Mesendoderm (in vitro differentiated cells): ENCODE results near the gene RBM27. TPM values are rescaled to one million over a fixed set of nuclear protein-coding genes. Genes with fewer than 3 reads are reported as not detected.

Source experiments
- DNase-seq: peaks from one replicate; pipeline ENCODE4 v3.0.0; 2013
- H2AK5ac ChIP-seq: 2 replicates; pipeline ENCODE4 v1.6.1; 2013; ENCODE audit warnings: low read length, inconsistent platforms
- H2BK120ac ChIP-seq: 2 replicates; pipeline ENCODE4 v1.6.1; 2013; ENCODE audit warnings: low read depth, mild to moderate bottlenecking, low read length, moderate library complexity, mixed read lengths
- H2BK15ac ChIP-seq: replicated peaks from 2 replicates; pipeline ENCODE4 v1.6.1; 2013; ENCODE audit warnings: low read depth, mild to moderate bottlenecking, moderate library complexity
- H2BK5ac ChIP-seq: 2 replicates; pipeline ENCODE4 v1.6.1; 2013; ENCODE audit warnings: low read length, inconsistent platforms
- H3K18ac ChIP-seq: 2 replicates; pipeline ENCODE4 v1.6.1; 2013; ENCODE audit warnings: mild to moderate bottlenecking, low read length, mixed read lengths
- H3K23ac ChIP-seq: one replicate; pipeline ENCODE4 v1.6.1; 2013; ENCODE audit warnings: low read length
- H3K27ac ChIP-seq: 2 replicates; pipeline ENCODE4 v1.5.1; 2013; ENCODE audit warnings: low read depth, mild to moderate bottlenecking, inconsistent platforms, low read length, moderate library complexity
- H3K27me3 ChIP-seq: 2 replicates; pipeline ENCODE4 v1.6.1; 2013; ENCODE audit warnings: low read length, control low read depth, mild to moderate bottlenecking, inconsistent platforms; ENCODE audit not compliant: insufficient read depth, poor library complexity
- H3K36me3 ChIP-seq: 2 replicates; pipeline ENCODE4 v1.6.1; 2013; ENCODE audit warnings: low read length, inconsistent platforms; ENCODE audit not compliant: control insufficient read depth, insufficient read depth
- H3K4ac ChIP-seq: one replicate; pipeline ENCODE4 v1.6.1; 2013; ENCODE audit warnings: low read depth, mild to moderate bottlenecking, low read length, moderate library complexity
- H3K4me1 ChIP-seq: 2 replicates; pipeline ENCODE4 v1.6.1; 2013; ENCODE audit warnings: low read depth, low read length, inconsistent platforms; ENCODE audit not compliant: control insufficient read depth
- H3K4me2 ChIP-seq: 2 replicates; pipeline ENCODE4 v1.6.1; 2013; ENCODE audit warnings: low read length
- H3K4me3 ChIP-seq: 2 replicates; pipeline ENCODE4 v1.5.1; 2013; ENCODE audit warnings: mild to moderate bottlenecking, low read length
- H3K56ac ChIP-seq: one replicate; pipeline ENCODE4 v1.6.1; 2013; ENCODE audit warnings: low read length
- H3K79me1 ChIP-seq: 2 replicates; pipeline ENCODE4 v1.6.1; 2013; ENCODE audit warnings: low read length, inconsistent platforms
- H3K79me2 ChIP-seq: 2 replicates; pipeline ENCODE4 v1.6.1; 2013; ENCODE audit warnings: mild to moderate bottlenecking, low read length; ENCODE audit not compliant: control insufficient read depth, insufficient read depth
- H3K9ac ChIP-seq: 2 replicates; pipeline ENCODE4 v1.6.1; 2013; ENCODE audit warnings: low read length, inconsistent platforms
- H4K5ac ChIP-seq: one replicate; pipeline ENCODE4 v1.6.1; 2013; ENCODE audit warnings: low read length
- H4K8ac ChIP-seq: one replicate; pipeline ENCODE4 v1.6.1; 2013; ENCODE audit warnings: low read depth, mild to moderate bottlenecking, control low read depth, low read length, moderate library complexity
- WGBS: extraction: QIAGEN DNeasy Blood & Tissue Kit; methylation state at CpG from one replicate; pipeline ENCODE4 v1.1.7; 2013; ENCODE audit warnings: low lambda C conversion rate, missing lambda C conversion rate; ENCODE audit not compliant: insufficient coverage; ENCODE audit errors: extremely low coverage; 5-methylcytosine and 5-hydroxymethylcytosine counted together
- polyA plus RNA-seq, 2 experiments: library from polyadenylated mRNA; stranded (reverse); fragments of 200-250 nt; gene quantifications; one replicate each; pipeline ENCODE4 v1.2.3, GENCODE V29; 2013

The RBM27 gene, protein sequence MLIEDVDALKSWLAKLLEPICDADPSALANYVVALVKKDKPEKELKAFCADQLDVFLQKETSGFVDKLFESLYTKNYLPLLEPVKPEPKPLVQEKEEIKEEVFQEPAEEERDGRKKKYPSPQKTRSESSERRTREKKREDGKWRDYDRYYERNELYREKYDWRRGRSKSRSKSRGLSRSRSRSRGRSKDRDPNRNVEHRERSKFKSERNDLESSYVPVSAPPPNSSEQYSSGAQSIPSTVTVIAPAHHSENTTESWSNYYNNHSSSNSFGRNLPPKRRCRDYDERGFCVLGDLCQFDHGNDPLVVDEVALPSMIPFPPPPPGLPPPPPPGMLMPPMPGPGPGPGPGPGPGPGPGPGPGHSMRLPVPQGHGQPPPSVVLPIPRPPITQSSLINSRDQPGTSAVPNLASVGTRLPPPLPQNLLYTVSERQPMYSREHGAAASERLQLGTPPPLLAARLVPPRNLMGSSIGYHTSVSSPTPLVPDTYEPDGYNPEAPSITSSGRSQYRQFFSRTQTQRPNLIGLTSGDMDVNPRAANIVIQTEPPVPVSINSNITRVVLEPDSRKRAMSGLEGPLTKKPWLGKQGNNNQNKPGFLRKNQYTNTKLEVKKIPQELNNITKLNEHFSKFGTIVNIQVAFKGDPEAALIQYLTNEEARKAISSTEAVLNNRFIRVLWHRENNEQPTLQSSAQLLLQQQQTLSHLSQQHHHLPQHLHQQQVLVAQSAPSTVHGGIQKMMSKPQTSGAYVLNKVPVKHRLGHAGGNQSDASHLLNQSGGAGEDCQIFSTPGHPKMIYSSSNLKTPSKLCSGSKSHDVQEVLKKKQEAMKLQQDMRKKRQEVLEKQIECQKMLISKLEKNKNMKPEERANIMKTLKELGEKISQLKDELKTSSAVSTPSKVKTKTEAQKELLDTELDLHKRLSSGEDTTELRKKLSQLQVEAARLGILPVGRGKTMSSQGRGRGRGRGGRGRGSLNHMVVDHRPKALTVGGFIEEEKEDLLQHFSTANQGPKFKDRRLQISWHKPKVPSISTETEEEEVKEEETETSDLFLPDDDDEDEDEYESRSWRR
- polyA plus RNA-seq (2013, experiment 1 of 2) = 24.4 TPM
- polyA plus RNA-seq (2013, experiment 2 of 2) = 23.9 TPM

DNA sequence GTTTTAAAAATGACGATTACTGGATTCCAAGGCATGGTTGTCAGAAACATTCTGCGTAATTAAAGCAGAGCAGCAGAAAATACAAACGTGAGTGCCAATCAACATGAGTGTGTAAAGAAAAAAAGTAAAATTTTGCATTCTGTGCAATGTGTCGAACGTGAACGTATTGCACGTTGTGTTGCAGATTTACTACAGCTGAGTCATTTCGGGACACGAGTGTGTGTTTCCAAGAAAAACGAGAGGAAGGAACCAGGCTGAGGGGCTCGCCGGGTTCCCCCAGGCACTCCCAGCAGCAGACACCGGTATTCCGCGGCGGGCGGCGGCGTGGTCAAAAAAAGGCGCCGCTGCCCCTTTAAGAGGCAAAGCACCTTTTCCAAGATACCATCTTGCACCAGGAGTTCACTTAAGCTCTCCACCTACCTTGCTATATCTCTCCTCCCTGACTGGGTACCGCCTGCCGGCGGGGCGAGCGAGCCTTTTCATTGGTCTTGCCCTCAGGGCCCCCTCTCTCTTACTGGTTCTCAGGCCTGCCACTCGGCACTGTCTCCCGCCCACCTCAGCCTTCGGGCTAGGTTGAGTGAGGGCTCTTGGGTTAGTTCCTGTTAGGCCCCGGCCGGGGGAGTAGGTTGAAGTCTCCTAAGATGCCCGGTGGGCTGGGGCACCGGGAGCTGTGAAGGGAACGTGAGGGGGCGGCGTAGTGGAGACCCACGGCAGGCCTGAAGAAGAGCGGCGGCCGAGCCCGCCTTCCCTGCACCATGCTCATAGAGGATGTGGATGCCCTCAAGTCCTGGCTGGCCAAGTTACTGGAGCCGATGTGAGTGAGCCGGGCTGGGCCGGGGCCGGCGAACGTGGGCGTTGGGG lies at the start of gene RBM27:
Gene RBM27, plus strand, starts transcription at position 595 of the 861 bp plus-strand sequence. Its CDS starts 161 bp downstream, at position 756.
- H3K23ac ChIP-seq = peak within 1 kb of the TSS; percentile 85
- peak within 1 kb of the TSS; percentile 87 for H3K4ac ChIP-seq
- no CpG with 5 or more reads among the region's 48 CpGs for WGBS
- peaks cover 33% of the 10 kb centered on the region for H3K79me2 ChIP-seq
- peak within 1 kb of the TSS; percentile 97 for H3K27ac ChIP-seq
- peaks cover 1% of the 10 kb centered on the region for H3K79me1 ChIP-seq
- H2BK15ac ChIP-seq = no peak within 1 kb of the TSS
- no peaks in the 10 kb centered on the region for H3K27me3 ChIP-seq
- peak within 1 kb of the TSS; percentile 93 for H3K18ac ChIP-seq
- H3K4me2 ChIP-seq = peak within 1 kb of the TSS; percentile 82
- H4K5ac ChIP-seq = no peak within 1 kb of the TSS
- no peaks in the 10 kb centered on the region for H3K4me1 ChIP-seq
- peak within 1 kb of the TSS; percentile 96 for H3K9ac ChIP-seq
- peak within 1 kb of the TSS; percentile 98 for H3K56ac ChIP-seq
- H2AK5ac ChIP-seq = no peak within 1 kb of the TSS
- peak within 1 kb of the TSS; percentile 75 for H2BK5ac ChIP-seq
- peak within 1 kb of the TSS; percentile 97 for H3K4me3 ChIP-seq
- no peak within 1 kb of the TSS for H2BK120ac ChIP-seq
- peak; percentile 100 for DNase-seq
- no peaks in the 10 kb centered on the region for H3K36me3 ChIP-seq
- peak within 1 kb of the TSS; percentile 28 for H4K8ac ChIP-seq

DNA sequence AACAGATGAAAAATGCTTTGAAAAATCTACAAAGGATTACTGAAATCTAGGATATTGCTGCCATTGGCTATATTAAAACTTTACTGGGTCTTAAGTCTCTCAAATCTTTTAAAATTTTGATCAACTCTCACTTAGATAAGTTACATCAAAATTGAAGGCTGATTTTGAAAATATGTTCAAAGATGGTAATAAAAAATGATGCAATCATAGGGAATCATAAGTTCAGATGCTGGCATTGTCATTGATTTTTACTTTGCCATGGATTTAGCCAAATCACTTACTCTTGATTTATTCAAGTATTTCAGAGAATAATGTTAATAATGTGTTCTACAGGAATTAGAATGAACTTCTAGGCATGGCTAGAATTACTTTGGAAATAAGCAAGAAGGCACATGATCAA lies 45.1 kb upstream of the RBM27 start:
- H3K18ac ChIP-seq = no peak overlapping the region
- H3K36me3 ChIP-seq = peaks cover 3% of the 10 kb centered on the region

DNA sequence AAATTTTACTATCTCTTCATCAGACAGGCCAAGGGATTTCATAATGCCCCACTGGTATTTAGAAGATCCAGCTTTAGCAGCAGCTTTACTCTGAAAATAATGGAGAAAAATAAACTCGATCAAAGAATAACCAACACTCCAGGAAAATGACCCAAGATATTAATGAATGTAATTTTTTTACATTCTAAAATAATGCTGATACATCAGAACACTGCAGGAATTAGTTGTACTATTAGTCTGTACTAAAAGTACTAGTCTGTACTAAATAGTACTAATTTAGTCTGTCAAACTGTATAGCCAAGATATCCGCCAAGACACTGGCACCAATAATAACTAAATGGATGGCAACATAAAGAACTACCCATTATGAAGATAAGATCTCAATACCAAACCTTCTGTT lies 39.0 kb upstream of the RBM27 start:
- Histone ChIP-seq H2BK120ac (no peak overlapping the region), H3K56ac (no peak overlapping the region), H3K36me3 (peaks cover 2% of the 10 kb centered on the region), H4K8ac (no peak overlapping the region), H3K4me3 (no peak overlapping the region), H3K18ac (no peak overlapping the region), H3K27me3 (no peaks in the 10 kb centered on the region), H3K23ac (no peak overlapping the region), H2BK15ac (no peak overlapping the region), H3K79me1 (peaks cover 4% of the 10 kb centered on the region), H3K4me1 (no peaks in the 10 kb centered on the region), H3K27ac (no peak overlapping the region), H2AK5ac (no peak overlapping the region), H3K79me2 (peaks cover 2% of the 10 kb centered on the region), H3K4ac (no peak overlapping the region), H3K9ac (no peak overlapping the region), H2BK5ac (no peak overlapping the region), H3K4me2 (no peak overlapping the region), H4K5ac (no peak overlapping the region)
- DNase-seq = no peak
- WGBS = no CpG with 5 or more reads among the region's 2 CpGs

More for the DNA sequence above, 45.1 kb upstream of the RBM27 start:
- no peak for DNase-seq
- no peak overlapping the region for H3K4me3 ChIP-seq
- H2AK5ac ChIP-seq = no peak overlapping the region
- no peak overlapping the region for H3K9ac ChIP-seq
- no peak overlapping the region for H3K56ac ChIP-seq
- no peak overlapping the region for H3K4ac ChIP-seq
- H3K27ac ChIP-seq = no peak overlapping the region
- no peak overlapping the region for H2BK5ac ChIP-seq
- H4K8ac ChIP-seq = no peak overlapping the region
- no peaks in the 10 kb centered on the region for H3K27me3 ChIP-seq
- no peak overlapping the region for H2BK15ac ChIP-seq
- H2BK120ac ChIP-seq = no peak overlapping the region
- H3K79me2 ChIP-seq = no peaks in the 10 kb centered on the region
- no peaks in the 10 kb centered on the region for H3K4me1 ChIP-seq
- H4K5ac ChIP-seq = no peak overlapping the region
- H3K79me1 ChIP-seq = no peaks in the 10 kb centered on the region
- H3K23ac ChIP-seq = no peak overlapping the region
- no peak overlapping the region for H3K4me2 ChIP-seq

DNA sequence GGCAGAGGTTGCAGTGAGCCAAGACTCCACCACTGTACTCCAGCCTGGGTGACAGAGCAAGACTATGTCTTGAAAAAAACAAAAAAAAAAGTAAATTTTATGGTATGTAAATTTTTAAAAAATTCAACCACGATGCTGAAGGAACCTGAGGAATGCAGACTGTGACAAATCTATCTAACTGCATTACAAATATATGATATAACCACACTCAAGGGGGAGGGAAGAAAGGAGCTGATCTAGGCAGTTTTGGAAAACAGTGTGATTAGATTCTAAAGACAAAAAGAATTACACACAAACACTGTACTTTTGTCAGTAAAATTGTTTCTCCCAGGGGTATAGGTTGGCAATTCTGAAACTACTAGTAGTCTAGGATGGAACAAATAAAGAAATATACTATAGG lies 37.9 kb upstream of the RBM27 start:
- H3K36me3 ChIP-seq = peaks cover 2% of the 10 kb centered on the region

DNA sequence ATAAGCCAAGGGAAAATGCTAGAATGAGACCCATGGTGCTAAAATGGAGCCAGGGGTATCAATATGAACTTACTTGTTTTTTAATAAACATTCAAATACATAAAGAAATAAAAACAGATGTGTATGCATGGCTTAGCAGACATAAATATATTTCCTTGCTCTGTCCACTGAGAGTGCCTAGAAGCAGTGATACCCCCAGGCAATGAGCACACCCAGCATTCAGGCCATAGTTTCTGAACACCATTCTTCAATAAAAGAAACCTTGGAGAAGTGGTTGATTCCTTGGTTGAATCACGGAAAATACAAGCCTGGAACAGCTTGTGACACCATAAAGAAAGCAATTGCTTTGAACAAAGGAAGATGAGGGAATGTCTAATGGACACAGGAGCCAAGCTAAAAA lies 37.5 kb upstream of the RBM27 start:
- Histone ChIP-seq H4K5ac (no peak overlapping the region), H4K8ac (no peak overlapping the region), H3K79me2 (peaks cover 2% of the 10 kb centered on the region), H3K9ac (no peak overlapping the region), H3K4me2 (no peak overlapping the region), H3K56ac (no peak overlapping the region), H3K18ac (no peak overlapping the region), H3K27me3 (no peaks in the 10 kb centered on the region), H3K4me3 (no peak overlapping the region), H3K4ac (no peak overlapping the region), H2AK5ac (no peak overlapping the region), H3K4me1 (no peaks in the 10 kb centered on the region), H2BK15ac (no peak overlapping the region), H2BK5ac (no peak overlapping the region), H2BK120ac (no peak overlapping the region), H3K27ac (no peak overlapping the region), H3K23ac (no peak overlapping the region), H3K79me1 (peaks cover 4% of the 10 kb centered on the region), H3K36me3 (peaks cover 2% of the 10 kb centered on the region)
- DNase-seq = no peak
- no CpG with 5 or more reads among the region's 1 CpG for WGBS

More for the DNA sequence above, 37.9 kb upstream of the RBM27 start:
- no CpG with 5 or more reads among the region's 1 CpG for WGBS
- DNase-seq = no peak
- Histone ChIP-seq H4K8ac (no peak overlapping the region), H2AK5ac (no peak overlapping the region), H3K4ac (no peak overlapping the region), H3K23ac (no peak overlapping the region), H3K27me3 (no peaks in the 10 kb centered on the region), H2BK120ac (no peak overlapping the region), H3K4me3 (no peak overlapping the region), H3K79me2 (peaks cover 2% of the 10 kb centered on the region), H3K4me1 (no peaks in the 10 kb centered on the region), H3K79me1 (peaks cover 4% of the 10 kb centered on the region), H3K27ac (no peak overlapping the region), H3K9ac (no peak overlapping the region), H2BK15ac (no peak overlapping the region), H3K56ac (no peak overlapping the region), H4K5ac (no peak overlapping the region), H3K4me2 (no peak overlapping the region), H3K18ac (no peak overlapping the region), H2BK5ac (no peak overlapping the region)
